ENCODE results near the gene BSCL2. TPM values are rescaled to one million over a fixed set of nuclear protein-coding genes. Genes with fewer than 3 reads are reported as not detected.
A peak's percentile ranks its signal among the peaks of the same experiment; 100 is the strongest.
"Not testable (repeated sequence)": the region's sequence is repeated elsewhere in the genome, so short reads cannot be mapped to it uniquely, and the experiment has no call there.

Gene BSCL2
- polyA plus RNA-seq, 3 donors: 45.9 to 61.7 (median 46.3) TPM

GRCh38 chr11:62669420-62670161 lies 37.6 kb downstream of the BSCL2 start:
- WGBS, 3 donors: 50 to 79% (median 75%) methylated on average over 4 of the region's 4 CpGs
- no peak overlapping the region for H3K27ac ChIP-seq (ENCODE audit: low read depth, low read length)

GRCh38 chr11:62667460-62667859 lies 39.8 kb downstream of the BSCL2 start:
- 74 to 84% (median 77%) methylated on average over 2 of the region's 2 CpGs for WGBS, 3 donors
- H3K27ac ChIP-seq (ENCODE audit: low read depth, low read length): no peak overlapping the region

GRCh38 chr11:62666259-62666926 lies 40.8 kb downstream of the BSCL2 start:
- 36 to 58% (median 57%) methylated on average over 16 of the region's 16 CpGs for WGBS, 3 donors
- peak overlapping the region; percentile 53 for H3K27ac ChIP-seq (ENCODE audit: low read depth, low read length)

- 2 to 6% (median 5%) methylated on average over 39 of the region's 39 CpGs for WGBS, 3 donors
Measured at GRCh38 chr11:62665599-62666258, 41.5 kb downstream of the BSCL2 start.

GRCh38 chr11:62665075-62665598 lies 42.1 kb downstream of the BSCL2 start, which contains the start of the genes C11orf98 and CSKMT:
C11orf98 (minus strand) TSS chr11:62665210; CDS start chr11:62665169, 41 bp downstream.
CSKMT (plus strand) TSS chr11:62665312; CDS start chr11:62665880, 568 bp downstream.
- peak within 1 kb of the TSS; percentile 53 for H3K27ac ChIP-seq (ENCODE audit: low read depth, low read length)
- WGBS, 3 donors: 0 to 1% (median 1%) methylated on average over 46 to 47 of the region's 47 CpGs

More at GRCh38 chr11:62665599-62666258, 41.5 kb downstream of the BSCL2 start:
- peak overlapping the region; percentile 53 for H3K27ac ChIP-seq (ENCODE audit: low read depth, low read length)

- no peak overlapping the region for H3K27ac ChIP-seq (ENCODE audit: low read depth, low read length)
- 2 to 3% (median 3%) methylated on average over 36 of the region's 36 CpGs for WGBS, 3 donors
Measured at GRCh38 chr11:62664405-62665074, 42.7 kb downstream of the BSCL2 start.

GRCh38 chr11:62656796-62657429 lies 50.3 kb downstream of the BSCL2 start:
- 43 to 74% (median 71%) methylated on average over 5 of the region's 5 CpGs for WGBS, 3 donors
- no peak overlapping the region for H3K27ac ChIP-seq (ENCODE audit: low read depth, low read length)

GRCh38 chr11:62654297-62654696 lies 52.9 kb downstream of the BSCL2 start:
- H3K27ac ChIP-seq (ENCODE audit: low read depth, low read length): no peak overlapping the region
- WGBS, 3 donors: 88 to 91% (median 89%) methylated on average over 11 of the region's 11 CpGs

- H3K27ac ChIP-seq (ENCODE audit: low read depth, low read length): no peak overlapping the region
- WGBS, 3 donors: 34 to 37% (median 36%) methylated on average over 16 of the region's 16 CpGs
Measured at GRCh38 chr11:62652161-62653006, 54.8 kb downstream of the BSCL2 start.

- WGBS, 3 donors: 94 to 96% (median 95%) methylated on average over 12 of the region's 12 CpGs
Measured at GRCh38 chr11:62650283-62650682, 56.9 kb downstream of the BSCL2 start.

GRCh38 chr11:62649486-62649885 lies 57.7 kb downstream of the BSCL2 start:
- H3K27ac ChIP-seq (ENCODE audit: low read depth, low read length): no peak overlapping the region
- 87 to 90% (median 87%) methylated on average over 11 of the region's 11 CpGs for WGBS, 3 donors

More at GRCh38 chr11:62650283-62650682, 56.9 kb downstream of the BSCL2 start:
- not testable (repeated sequence) for H3K27ac ChIP-seq (ENCODE audit: low read depth, low read length)

- 85 to 92% (median 91%) methylated on average over 11 of the region's 11 CpGs for WGBS, 3 donors
- no peak overlapping the region for H3K27ac ChIP-seq (ENCODE audit: low read depth, low read length)
Measured at GRCh38 chr11:62648967-62649364, 58.3 kb downstream of the BSCL2 start.

- no peak overlapping the region for H3K27ac ChIP-seq (ENCODE audit: low read depth, low read length)
- WGBS, 3 donors: 91 to 92% (median 91%) methylated on average over 24 of the region's 24 CpGs
Measured at GRCh38 chr11:62648185-62648966, 58.8 kb downstream of the BSCL2 start.

GRCh38 chr11:62647609-62648005 lies 59.6 kb downstream of the BSCL2 start:
- H3K27ac ChIP-seq (ENCODE audit: low read depth, low read length): no peak overlapping the region
- WGBS, 3 donors: 63 to 88% (median 81%) methylated on average over 6 of the region's 6 CpGs

- H3K27ac ChIP-seq (ENCODE audit: low read depth, low read length): no peak overlapping the region
- 52 to 67% (median 61%) methylated on average over 32 of the region's 32 CpGs for WGBS, 3 donors
Measured at GRCh38 chr11:62646825-62647608, 60.2 kb downstream of the BSCL2 start.
